Neural progenitor cell (in vitro differentiated cells): Measurements from ENCODE around the gene TLL2.

Experiments used
- EZH2 ChIP-seq: fragments of 200-600 bp; sonication (generic); IDR thresholded peaks from 2 replicates; pipeline ENCODE4 v1.6.1; 2017; ENCODE audit warnings: antibody characterized with exemption, mild to moderate bottlenecking, moderate library complexity
- EZH2phosphoT487 ChIP-seq: fragments of 200-600 bp; sonication (generic); IDR thresholded peaks from 2 replicates; pipeline ENCODE4 v1.6.1; 2017; ENCODE audit warnings: antibody characterized with exemption
- TF ChIP-seq, protein P1 (sequence below): fragments of 200-600 bp; sonication (generic); IDR thresholded peaks from 2 replicates; pipeline ENCODE4 v1.5.1; 2017; ENCODE audit warnings: antibody characterized with exemption, mild to moderate bottlenecking

DNA sequence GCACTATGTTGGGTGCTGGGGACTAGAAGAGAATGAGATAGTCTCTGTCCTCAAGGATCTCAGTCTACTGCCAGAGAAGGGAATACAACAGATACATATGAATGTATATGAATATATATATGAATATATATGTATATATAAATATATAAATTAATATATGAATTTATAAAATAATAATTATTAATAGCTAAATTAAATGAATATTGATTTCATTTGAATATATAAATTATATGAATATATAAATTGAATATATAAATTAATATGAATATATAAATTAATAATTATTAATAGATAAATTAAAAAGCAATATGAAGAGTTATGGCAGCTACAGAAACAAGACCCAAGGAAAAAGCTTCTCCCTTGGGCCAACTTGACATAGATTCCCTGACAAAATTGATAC lies 95.1 kb downstream of the TLL2 start:
- TF ChIP-seq, protein P1, sequence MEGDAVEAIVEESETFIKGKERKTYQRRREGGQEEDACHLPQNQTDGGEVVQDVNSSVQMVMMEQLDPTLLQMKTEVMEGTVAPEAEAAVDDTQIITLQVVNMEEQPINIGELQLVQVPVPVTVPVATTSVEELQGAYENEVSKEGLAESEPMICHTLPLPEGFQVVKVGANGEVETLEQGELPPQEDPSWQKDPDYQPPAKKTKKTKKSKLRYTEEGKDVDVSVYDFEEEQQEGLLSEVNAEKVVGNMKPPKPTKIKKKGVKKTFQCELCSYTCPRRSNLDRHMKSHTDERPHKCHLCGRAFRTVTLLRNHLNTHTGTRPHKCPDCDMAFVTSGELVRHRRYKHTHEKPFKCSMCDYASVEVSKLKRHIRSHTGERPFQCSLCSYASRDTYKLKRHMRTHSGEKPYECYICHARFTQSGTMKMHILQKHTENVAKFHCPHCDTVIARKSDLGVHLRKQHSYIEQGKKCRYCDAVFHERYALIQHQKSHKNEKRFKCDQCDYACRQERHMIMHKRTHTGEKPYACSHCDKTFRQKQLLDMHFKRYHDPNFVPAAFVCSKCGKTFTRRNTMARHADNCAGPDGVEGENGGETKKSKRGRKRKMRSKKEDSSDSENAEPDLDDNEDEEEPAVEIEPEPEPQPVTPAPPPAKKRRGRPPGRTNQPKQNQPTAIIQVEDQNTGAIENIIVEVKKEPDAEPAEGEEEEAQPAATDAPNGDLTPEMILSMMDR = no peak
- TF ChIP-seq EZH2 = no peak
- TF ChIP-seq EZH2phosphoT487 = no peak
